ENCODE measurements around the gene TMEM164.

Gene TMEM164

GRCh38 chrX:110043506-110043905 lies 40.6 kb downstream of the TMEM164 start:
- H3K27ac ChIP-seq: no peak overlapping the region
- no peak for TF ChIP-seq CTCF (conservative IDR thresholded peaks at IDR 0.05)

GRCh38 chrX:110044346-110045249 lies 41.7 kb downstream of the TMEM164 start:
- TF ChIP-seq CTCF (conservative IDR thresholded peaks at IDR 0.05): no peak
- no peak overlapping the region for H3K27ac ChIP-seq

- TF ChIP-seq CTCF (conservative IDR thresholded peaks at IDR 0.05): no peak
- no peak overlapping the region for H3K27ac ChIP-seq
Observed at GRCh38 chrX:110045421-110045820, 42.5 kb downstream of the TMEM164 start.

GRCh38 chrX:110046001-110046400 lies 43.1 kb downstream of the TMEM164 start:
- no peak overlapping the region for H3K27ac ChIP-seq
- no peak for TF ChIP-seq CTCF (conservative IDR thresholded peaks at IDR 0.05)

GRCh38 chrX:110046971-110047370 lies 44.1 kb downstream of the TMEM164 start:
- no peak overlapping the region for H3K27ac ChIP-seq
- no peak for TF ChIP-seq CTCF (conservative IDR thresholded peaks at IDR 0.05)

- no peak for TF ChIP-seq CTCF (conservative IDR thresholded peaks at IDR 0.05)
Observed at GRCh38 chrX:110049096-110049495, 46.2 kb downstream of the TMEM164 start.

GRCh38 chrX:110050386-110050785 lies 47.5 kb downstream of the TMEM164 start:
- H3K27ac ChIP-seq: no peak overlapping the region
- no peak for TF ChIP-seq CTCF (conservative IDR thresholded peaks at IDR 0.05)

More at GRCh38 chrX:110049096-110049495, 46.2 kb downstream of the TMEM164 start:
- no peak overlapping the region for H3K27ac ChIP-seq
